HEK293 (cell line): ENCODE results near the gene LTO1.

ENCODE experiments used
- ATF2 ChIP-seq: fragments of 450-650 bp; formaldehyde crosslinking; IDR thresholded peaks from 2 replicates; pipeline ENCODE4 v1.5.1; 2016; ENCODE audit warnings: missing biosample characterization, missing genetic modification characterization, low read depth
- CTCF ChIP-seq: fragments of 450-650 bp; formaldehyde crosslinking; IDR thresholded peaks from 2 replicates; pipeline ENCODE4 v1.5.1; 2016; ENCODE audit warnings: missing biosample characterization, missing genetic modification characterization
- ZBTB1 ChIP-seq: fragments of 450-650 bp; formaldehyde crosslinking; IDR thresholded peaks from 2 replicates; pipeline ENCODE4 v1.5.1; 2016; ENCODE audit warnings: missing biosample characterization, missing genetic modification characterization
- ZBTB49 ChIP-seq: fragments of 450-650 bp; formaldehyde crosslinking; IDR thresholded peaks from 2 replicates; pipeline ENCODE4 v1.5.1; 2016; ENCODE audit warnings: missing biosample characterization, missing genetic modification characterization, low read depth
- ZBTB7A ChIP-seq: fragments of 450-650 bp; formaldehyde crosslinking; IDR thresholded peaks from 2 replicates; pipeline ENCODE4 v1.5.1; 2016; ENCODE audit warnings: low read depth, missing biosample characterization, missing genetic modification characterization
- ZFP41 ChIP-seq: fragments of 450-650 bp; formaldehyde crosslinking; IDR thresholded peaks from 2 replicates; pipeline ENCODE4 v1.5.1; 2016; ENCODE audit warnings: missing biosample characterization, missing genetic modification characterization, borderline replicate concordance
- ZNF146 ChIP-seq: fragments of 450-650 bp; formaldehyde crosslinking; IDR thresholded peaks from 2 replicates; pipeline ENCODE4 v1.5.1; 2016; ENCODE audit warnings: missing biosample characterization, missing genetic modification characterization
- ZNF239 ChIP-seq: fragments of 450-650 bp; formaldehyde crosslinking; IDR thresholded peaks from 2 replicates; pipeline ENCODE4 v1.5.1; 2016; ENCODE audit warnings: missing biosample characterization, missing genetic modification characterization
- ZNF311 ChIP-seq: fragments of 450-650 bp; formaldehyde crosslinking; IDR thresholded peaks from 2 replicates; pipeline ENCODE4 v1.5.1; 2017; ENCODE audit warnings: missing biosample characterization, missing genetic modification characterization, borderline replicate concordance
- ZNF324 ChIP-seq: fragments of 450-650 bp; formaldehyde crosslinking; IDR thresholded peaks from 2 replicates; pipeline ENCODE4 v1.5.1; 2016; ENCODE audit warnings: missing biosample characterization, missing genetic modification characterization
- ZNF391 ChIP-seq: fragments of 450-650 bp; formaldehyde crosslinking; IDR thresholded peaks from 2 replicates; pipeline ENCODE4 v1.5.1; 2016; ENCODE audit warnings: low read depth, missing biosample characterization, missing genetic modification characterization, borderline replicate concordance
- ZNF830 ChIP-seq: fragments of 450-650 bp; IDR thresholded peaks from 2 replicates; pipeline ENCODE4 v1.5.0; 2018; ENCODE audit warnings: missing biosample characterization, missing genetic modification characterization, low read depth, mild to moderate bottlenecking, moderate library complexity
- ZNF843 ChIP-seq: fragments of 450-650 bp; formaldehyde crosslinking; IDR thresholded peaks from 2 replicates; pipeline ENCODE4 v1.5.1; 2016; ENCODE audit warnings: missing biosample characterization, missing genetic modification characterization

- no peak for TF ChIP-seq ZNF843
- no peak for TF ChIP-seq ZFP41 (tag by site-specific recombination)
- no peak for TF ChIP-seq CTCF (tag by site-specific recombination)
- TF ChIP-seq ZNF324 (tag by site-specific recombination): no peak
- TF ChIP-seq ZNF146 (tag by site-specific recombination): no peak
- no peak for TF ChIP-seq ATF2
- no peak for TF ChIP-seq ZBTB7A (tag by site-specific recombination)
- no peak for TF ChIP-seq ZBTB49 (tag by site-specific recombination)
- no peak for TF ChIP-seq ZNF391 (tag by site-specific recombination)
- no peak for TF ChIP-seq ZNF830 (tag by site-specific recombination)
- no peak for TF ChIP-seq ZBTB1 (tag by site-specific recombination)
- no peak for TF ChIP-seq ZNF311 (tag by site-specific recombination)
- TF ChIP-seq ZNF239 (tag by site-specific recombination): no peak
Observed at GRCh38 chr11:69682221-69682620, 7.1 kb upstream of the LTO1 start.
